ENCODE results near the gene SLC35E4. TPM values are rescaled to one million over a fixed set of nuclear protein-coding genes. Genes with fewer than 3 reads are reported as not detected.

SLC35E4 gene
- total and polyA plus RNA-seq, 2 experiments from 2014 or later, result 2.6 to 11.3 TPM

DNA sequence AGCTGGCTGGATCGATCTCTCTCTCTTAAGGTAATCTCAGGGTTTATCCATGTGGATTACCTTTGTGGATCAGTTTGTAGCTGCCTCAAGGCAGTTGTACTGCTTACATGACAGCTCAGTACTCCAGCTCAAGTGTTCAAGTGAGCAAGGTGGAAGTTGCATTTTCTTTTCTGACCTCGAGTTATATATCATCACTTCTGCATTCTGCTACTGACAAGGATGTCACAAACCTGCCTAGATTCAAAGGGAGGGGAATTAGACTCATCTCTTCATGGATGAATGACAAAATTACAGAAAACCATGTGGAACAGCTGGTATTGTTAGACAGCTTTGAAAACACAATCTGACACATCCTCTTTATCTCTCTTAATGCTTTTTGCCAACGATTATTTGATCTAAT lies 34.7 kb upstream of the SLC35E4 start:
- Histone ChIP-seq H3F3A (replicated peaks; ENCODE audit: low read depth) (peaks cover 4% of the 10 kb centered on the region; the same call in 1 of the 2 replicates), H3K27me3 (ENCODE audit: insufficient read depth) (no peaks in the 10 kb centered on the region), H3K4me3 (no peak overlapping the region), H3K79me2 (replicated peaks; ENCODE audit: insufficient read depth) (no peaks in the 10 kb centered on the region), H3K36me3 (ENCODE audit: insufficient read depth) (no peaks in the 10 kb centered on the region), H4K20me1 (replicated peaks; ENCODE audit: insufficient read depth) (no peaks in the 10 kb centered on the region), H3K4me1 (ENCODE audit: insufficient read depth) (peaks cover 9% of the 10 kb centered on the region), H3K9me2 (ENCODE audit: insufficient read depth) (no peaks in the 10 kb centered on the region), H3K4me2 (no peak overlapping the region), H2AFZ (no peak overlapping the region), H3K27ac (ENCODE audit: low read depth) (no peak overlapping the region)
- Mint-ChIP-seq H3K27ac (no peak overlapping the region), H3K36me3 (ENCODE audit: low read depth) (no peaks in the 10 kb centered on the region; the same call in 2 of the 3 replicates), H3K27me3 (ENCODE audit: insufficient read depth, low read depth, poor library complexity) (peaks cover 1% of the 10 kb centered on the region), H3K4me3 (no peak overlapping the region), H3K4me1 (peaks cover 9% of the 10 kb centered on the region), H3K9me3 (peaks cover 6% of the 10 kb centered on the region; the same call in 2 of the 3 replicates)
- ATAC-seq, result no peak
- DNase-seq (ENCODE audit: low spot score), result no peak
- TF ChIP-seq CREB1 (CRISPR knock-in tag; IDR thresholded peaks at IDR 0.05; ENCODE audit: low read depth), result no peak
- TF ChIP-seq, protein P1, sequence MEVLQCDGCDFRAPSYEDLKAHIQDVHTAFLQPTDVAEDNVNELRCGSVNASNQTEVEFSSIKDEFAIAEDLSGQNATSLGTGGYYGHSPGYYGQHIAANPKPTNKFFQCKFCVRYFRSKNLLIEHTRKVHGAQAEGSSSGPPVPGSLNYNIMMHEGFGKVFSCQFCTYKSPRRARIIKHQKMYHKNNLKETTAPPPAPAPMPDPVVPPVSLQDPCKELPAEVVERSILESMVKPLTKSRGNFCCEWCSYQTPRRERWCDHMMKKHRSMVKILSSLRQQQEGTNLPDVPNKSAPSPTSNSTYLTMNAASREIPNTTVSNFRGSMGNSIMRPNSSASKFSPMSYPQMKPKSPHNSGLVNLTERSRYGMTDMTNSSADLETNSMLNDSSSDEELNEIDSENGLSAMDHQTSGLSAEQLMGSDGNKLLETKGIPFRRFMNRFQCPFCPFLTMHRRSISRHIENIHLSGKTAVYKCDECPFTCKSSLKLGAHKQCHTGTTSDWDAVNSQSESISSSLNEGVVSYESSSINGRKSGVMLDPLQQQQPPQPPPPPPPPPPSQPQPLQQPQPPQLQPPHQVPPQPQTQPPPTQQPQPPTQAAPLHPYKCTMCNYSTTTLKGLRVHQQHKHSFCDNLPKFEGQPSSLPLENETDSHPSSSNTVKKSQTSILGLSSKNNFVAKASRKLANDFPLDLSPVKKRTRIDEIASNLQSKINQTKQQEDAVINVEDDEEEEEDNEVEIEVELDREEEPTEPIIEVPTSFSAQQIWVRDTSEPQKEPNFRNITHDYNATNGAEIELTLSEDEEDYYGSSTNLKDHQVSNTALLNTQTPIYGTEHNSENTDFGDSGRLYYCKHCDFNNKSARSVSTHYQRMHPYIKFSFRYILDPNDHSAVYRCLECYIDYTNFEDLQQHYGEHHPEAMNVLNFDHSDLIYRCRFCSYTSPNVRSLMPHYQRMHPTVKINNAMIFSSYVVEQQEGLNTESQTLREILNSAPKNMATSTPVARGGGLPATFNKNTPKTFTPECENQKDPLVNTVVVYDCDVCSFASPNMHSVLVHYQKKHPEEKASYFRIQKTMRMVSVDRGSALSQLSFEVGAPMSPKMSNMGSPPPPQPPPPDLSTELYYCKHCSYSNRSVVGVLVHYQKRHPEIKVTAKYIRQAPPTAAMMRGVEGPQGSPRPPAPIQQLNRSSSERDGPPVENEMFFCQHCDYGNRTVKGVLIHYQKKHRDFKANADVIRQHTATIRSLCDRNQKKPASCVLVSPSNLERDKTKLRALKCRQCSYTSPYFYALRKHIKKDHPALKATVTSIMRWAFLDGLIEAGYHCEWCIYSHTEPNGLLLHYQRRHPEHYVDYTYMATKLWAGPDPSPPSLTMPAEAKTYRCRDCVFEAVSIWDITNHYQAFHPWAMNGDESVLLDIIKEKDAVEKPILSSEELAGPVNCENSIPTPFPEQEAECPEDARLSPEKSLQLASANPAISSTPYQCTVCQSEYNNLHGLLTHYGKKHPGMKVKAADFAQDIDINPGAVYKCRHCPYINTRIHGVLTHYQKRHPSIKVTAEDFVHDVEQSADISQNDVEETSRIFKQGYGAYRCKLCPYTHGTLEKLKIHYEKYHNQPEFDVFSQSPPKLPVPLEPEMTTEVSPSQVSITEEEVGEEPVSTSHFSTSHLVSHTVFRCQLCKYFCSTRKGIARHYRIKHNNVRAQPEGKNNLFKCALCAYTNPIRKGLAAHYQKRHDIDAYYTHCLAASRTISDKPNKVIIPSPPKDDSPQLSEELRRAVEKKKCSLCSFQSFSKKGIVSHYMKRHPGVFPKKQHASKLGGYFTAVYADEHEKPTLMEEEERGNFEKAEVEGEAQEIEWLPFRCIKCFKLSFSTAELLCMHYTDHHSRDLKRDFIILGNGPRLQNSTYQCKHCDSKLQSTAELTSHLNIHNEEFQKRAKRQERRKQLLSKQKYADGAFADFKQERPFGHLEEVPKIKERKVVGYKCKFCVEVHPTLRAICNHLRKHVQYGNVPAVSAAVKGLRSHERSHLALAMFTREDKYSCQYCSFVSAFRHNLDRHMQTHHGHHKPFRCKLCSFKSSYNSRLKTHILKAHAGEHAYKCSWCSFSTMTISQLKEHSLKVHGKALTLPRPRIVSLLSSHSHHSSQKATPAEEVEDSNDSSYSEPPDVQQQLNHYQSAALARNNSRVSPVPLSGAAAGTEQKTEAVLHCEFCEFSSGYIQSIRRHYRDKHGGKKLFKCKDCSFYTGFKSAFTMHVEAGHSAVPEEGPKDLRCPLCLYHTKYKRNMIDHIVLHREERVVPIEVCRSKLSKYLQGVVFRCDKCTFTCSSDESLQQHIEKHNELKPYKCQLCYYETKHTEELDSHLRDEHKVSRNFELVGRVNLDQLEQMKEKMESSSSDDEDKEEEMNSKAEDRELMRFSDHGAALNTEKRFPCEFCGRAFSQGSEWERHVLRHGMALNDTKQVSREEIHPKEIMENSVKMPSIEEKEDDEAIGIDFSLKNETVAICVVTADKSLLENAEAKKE (CRISPR knock-in tag; IDR thresholded peaks at IDR 0.05), result no peak

DNA sequence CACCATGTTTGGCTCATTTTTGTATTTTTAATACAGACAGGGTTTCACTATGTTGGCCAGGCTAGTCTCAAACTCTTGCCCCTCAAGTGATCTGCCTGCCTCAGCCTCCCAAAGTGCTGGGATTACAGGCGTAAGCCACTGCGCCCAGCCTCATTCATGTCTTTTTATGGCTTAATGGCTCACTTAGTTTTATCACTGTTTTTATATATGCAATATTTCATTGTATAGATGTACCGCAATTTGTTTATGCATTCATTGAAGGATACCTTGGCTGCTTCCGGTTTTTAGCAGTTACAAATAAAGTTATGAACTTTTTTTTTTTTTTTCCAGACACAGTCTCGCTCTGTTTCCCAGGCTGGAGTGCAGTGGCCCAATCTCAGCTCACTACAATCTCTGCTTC lies 34.1 kb upstream of the SLC35E4 start:
- Mint-ChIP-seq H3K36me3 (ENCODE audit: low read depth) (no peaks in the 10 kb centered on the region; the same call in 2 of the 3 replicates), H3K4me1 (peaks cover 14% of the 10 kb centered on the region)
- TF ChIP-seq JUNB (IDR thresholded peaks at IDR 0.05; ENCODE audit: unreplicated experiment), result no peak
- no peak for TF ChIP-seq EZH2 (IDR thresholded peaks at IDR 0.05; ENCODE audit: low read depth, unreplicated experiment)
- no peak for TF ChIP-seq ZNF331 (CRISPR knock-in tag; IDR thresholded peaks at IDR 0.05; ENCODE audit: low read depth)
- no peak for TF ChIP-seq STAT1 (IDR thresholded peaks at IDR 0.05; ENCODE audit: unreplicated experiment)
- TF ChIP-seq, protein P1 (CRISPR knock-in tag; IDR thresholded peaks at IDR 0.05), result no peak
- no peak for TF ChIP-seq POLR2AphosphoS5 (IDR thresholded peaks at IDR 0.05; ENCODE audit: low read depth)

More for the DNA sequence above, 34.1 kb upstream of the SLC35E4 start:
- H3K4me1 ChIP-seq (ENCODE audit: insufficient read depth), result peaks cover 13% of the 10 kb centered on the region
- H3K27ac ChIP-seq (ENCODE audit: low read depth), result no peak overlapping the region
- H2AFZ ChIP-seq, result no peak overlapping the region
- peaks cover 6% of the 10 kb centered on the region; the same call in 1 of the 2 replicates for H3F3A ChIP-seq (replicated peaks; ENCODE audit: low read depth)
- peaks cover 3% of the 10 kb centered on the region; the same call in 2 of the 3 replicates for H3K9me3 Mint-ChIP-seq
- H3K4me3 Mint-ChIP-seq, result no peak overlapping the region
- H3K27me3 ChIP-seq (ENCODE audit: insufficient read depth), result no peaks in the 10 kb centered on the region
- H3K4me3 ChIP-seq, result no peak overlapping the region
- DNase-seq (ENCODE audit: low spot score), result no peak
- H3K36me3 ChIP-seq (ENCODE audit: insufficient read depth), result no peaks in the 10 kb centered on the region
- peaks cover 5% of the 10 kb centered on the region for H3K27me3 Mint-ChIP-seq (ENCODE audit: insufficient read depth, low read depth, poor library complexity)
- H4K20me1 ChIP-seq (replicated peaks; ENCODE audit: insufficient read depth), result no peaks in the 10 kb centered on the region
- no peak overlapping the region for H3K27ac Mint-ChIP-seq
- H3K79me2 ChIP-seq (replicated peaks; ENCODE audit: insufficient read depth), result no peaks in the 10 kb centered on the region
- ATAC-seq, result no peak
- H3K9me2 ChIP-seq (ENCODE audit: insufficient read depth), result no peaks in the 10 kb centered on the region
- no peak overlapping the region for H3K4me2 ChIP-seq
